Liver (tissue), 9 donors: ENCODE data around the gene SUZ12. TPM values are rescaled to one million over a fixed set of nuclear protein-coding genes. Genes with fewer than 3 reads are reported as not detected.

Experiments
- DNase-seq: peaks from one replicate; pipeline ENCODE4 v3.0.0-alpha.2; 2017; ENCODE audit warnings: low spot score
- H3K27ac ChIP-seq, 2 donors: one replicate each; pipeline ENCODE4 v1.7.0; 2013; ENCODE audit warnings: inconsistent platforms in 2 of 2, low read length in 2 of 2, control low read depth in 1 of 2, low read depth in 1 of 2, mild to moderate bottlenecking in 1 of 2
- H3K27me3 ChIP-seq, 4 donors: one replicate each; pipeline versions ENCODE4 v1.6.1 to v1.7.0; 2013; ENCODE audit warnings: low read length in 3 of 4, inconsistent platforms in 1 of 4, mild to moderate bottlenecking in 1 of 4, moderate library complexity in 1 of 4; ENCODE audit not compliant: control insufficient read depth in 4 of 4, insufficient read depth in 4 of 4
- H3K36me3 ChIP-seq, 4 donors: one replicate each; pipeline versions ENCODE4 v1.6.1 to v1.7.0; 2013; ENCODE audit warnings: low read length in 3 of 4, mild to moderate bottlenecking in 3 of 4, low read depth in 1 of 4, moderate library complexity in 1 of 4; ENCODE audit not compliant: control insufficient read depth in 4 of 4, insufficient read depth in 3 of 4
- H3K4me1 ChIP-seq, 4 donors: one replicate each; pipeline versions ENCODE4 v1.6.1 to v1.7.0; 2013; ENCODE audit warnings: low read length in 3 of 4, mild to moderate bottlenecking in 3 of 4, moderate library complexity in 1 of 4; ENCODE audit not compliant: control insufficient read depth in 4 of 4, insufficient read depth in 4 of 4
- H3K4me3 ChIP-seq, 3 donors: one replicate each; pipeline versions ENCODE4 v1.6.1 to v1.7.0; 2013; ENCODE audit warnings: low read length in 3 of 3, control low read depth in 1 of 3, low read depth in 1 of 3, mild to moderate bottlenecking in 1 of 3
- H3K9ac ChIP-seq, 2 donors: one replicate each; pipeline ENCODE4 v1.7.0; 2013; ENCODE audit warnings: low read length in 2 of 2, mild to moderate bottlenecking in 2 of 2, moderate library complexity in 2 of 2, control low read depth in 1 of 2, low read depth in 1 of 2
- H3K9me3 ChIP-seq, 4 donors: one replicate each; pipeline versions ENCODE4 v1.6.1 to v1.7.0; 2013; ENCODE audit warnings: low read length in 3 of 4; ENCODE audit not compliant: control insufficient read depth in 4 of 4
- ATF3 ChIP-seq: IDR thresholded peaks from 2 replicates; pipeline ENCODE4 v1.6.1; 2016; ENCODE audit warnings: antibody characterized with exemption
- CTCF ChIP-seq: fragments of 150-350 bp; IDR thresholded peaks from 2 replicates; pipeline ENCODE4 v1.5.1; 2017; ENCODE audit warnings: improper control_type of control experiment, low read depth, low read length; ENCODE audit not compliant: missing input control
- EGR1 ChIP-seq, 2 donors: IDR thresholded peaks; 2 replicates each; pipeline ENCODE4 v1.6.1; 2016 to 2018; ENCODE audit warnings: antibody characterized with exemption in 2 of 2, low read depth in 2 of 2
- FOXA1 ChIP-seq: IDR thresholded peaks from 2 replicates; pipeline ENCODE4 v1.6.1; 2016; ENCODE audit warnings: antibody characterized with exemption
- FOXA2 ChIP-seq: IDR thresholded peaks from 2 replicates; pipeline ENCODE4 v1.6.1; 2016; ENCODE audit warnings: antibody characterized with exemption
- GABPA ChIP-seq, 2 donors: IDR thresholded peaks in 1 of 2; conservative IDR thresholded peaks in 1 of 2; 2 replicates each; pipeline ENCODE4 v1.6.1; 2016; ENCODE audit warnings: antibody characterized with exemption in 2 of 2, mild to moderate bottlenecking in 1 of 2, moderate library complexity in 1 of 2
- HNF4A ChIP-seq, 2 donors: conservative IDR thresholded peaks; 2 replicates each; pipeline ENCODE4 v1.6.1; 2016; ENCODE audit warnings: antibody characterized with exemption in 2 of 2, mild to moderate bottlenecking in 2 of 2
- HNF4G ChIP-seq: IDR thresholded peaks from 2 replicates; pipeline ENCODE4 v1.6.1; 2016; ENCODE audit warnings: antibody characterized with exemption
- JUND ChIP-seq, 2 donors: IDR thresholded peaks; 2 replicates each; pipeline ENCODE4 v1.6.1; 2016; ENCODE audit warnings: antibody characterized with exemption in 2 of 2
- MAX ChIP-seq: IDR thresholded peaks from 2 replicates; pipeline ENCODE4 v1.6.1; 2016; ENCODE audit warnings: antibody characterized with exemption
- NR2F2 ChIP-seq: IDR thresholded peaks from 2 replicates; pipeline ENCODE4 v1.6.1; 2016; ENCODE audit warnings: antibody characterized with exemption
- RAD21 ChIP-seq, 2 donors: IDR thresholded peaks; 2 replicates each; pipeline ENCODE4 v1.6.1; 2016; ENCODE audit warnings: antibody characterized with exemption in 2 of 2, mild to moderate bottlenecking in 2 of 2
- REST ChIP-seq: IDR thresholded peaks from 2 replicates; pipeline ENCODE4 v1.6.1; 2016; ENCODE audit warnings: antibody characterized with exemption, mild to moderate bottlenecking
- RXRA ChIP-seq, 2 donors: IDR thresholded peaks; 2 replicates each; pipeline ENCODE4 v1.6.1; 2017 to 2018; ENCODE audit warnings: antibody characterized with exemption in 2 of 2, mild to moderate bottlenecking in 1 of 2
- SP1 ChIP-seq: IDR thresholded peaks from 2 replicates; pipeline ENCODE4 v1.6.1; 2018; ENCODE audit warnings: antibody characterized with exemption, mild to moderate bottlenecking
- TAF1 ChIP-seq: conservative IDR thresholded peaks from 2 replicates; pipeline ENCODE4 v1.6.1; 2016; ENCODE audit warnings: antibody characterized with exemption, mild to moderate bottlenecking
- YY1 ChIP-seq: IDR thresholded peaks from 2 replicates; pipeline ENCODE4 v1.6.1; 2016; ENCODE audit warnings: antibody characterized with exemption, mild to moderate bottlenecking
- ZBTB33 ChIP-seq: IDR thresholded peaks from 2 replicates; pipeline ENCODE4 v1.6.1; 2016; ENCODE audit warnings: antibody characterized with exemption
- WGBS: extraction: QIAGEN DNeasy Blood & Tissue Kit; methylation state at CpG from one replicate; pipeline ENCODE4 v1.1.7; 2013; 5-methylcytosine and 5-hydroxymethylcytosine counted together
- polyA plus RNA-seq, 2 donors: library from polyadenylated mRNA; stranded (reverse) in 1 of 2; unstranded in 1 of 2; fragments of 200-250 nt in 1 of 2; fragments of >200 nt in 1 of 2; fragmentation: Nextera tagmentation in 1 of 2; extraction: Ambion mirVana in 1 of 2; gene quantifications; one replicate each; pipeline versions ENCODE4 v1.2.1 to v1.2.3, GENCODE V29; 2013 to 2015
- total RNA-seq, 2 donors: library from RNA; depleted of rRNA; stranded (reverse); fragments of >200 nt; gene quantifications; one replicate each; pipeline ENCODE4 v1.2.3, GENCODE V29; 2014
- donor health status: healthy.
- donor health status: healthy.
- donor health status: healthy.
- donor health status: healthy.
- donor health status: healthy.

The SUZ12 gene
- total and polyA plus RNA-seq, 4 donors = 5.2 to 32.4 (median 9.7) TPM

- Histone ChIP-seq H3K9me3 (no peaks in the 10 kb centered on the region), H3K27me3 (no peaks in the 10 kb centered on the region), H3K27ac (no peak overlapping the region), H3K9ac (no peak overlapping the region), H3K4me1 (peaks cover 0 to 6% (median 4%) of the 10 kb centered on the region in 4 donors), H3K4me3 (no peak overlapping the region), H3K36me3 (no peaks in the 10 kb centered on the region)
- TF ChIP-seq SP1 (no peak), NR2F2 (no peak), JUND (IDR thresholded peaks at IDR 0.05) (no peak), HNF4G (no peak), FOXA1 (no peak), TAF1 (no peak), EGR1 (IDR thresholded peaks at IDR 0.05; ENCODE audit: low read depth in 2 of 2) (no peak), CTCF (no peak), RAD21 (IDR thresholded peaks at IDR 0.05) (no peak), HNF4A (conservative IDR thresholded peaks at IDR 0.05) (no peak), ZBTB33 (no peak), REST (no peak), FOXA2 (no peak), GABPA (IDR thresholded peaks at IDR 0.05 in 1 of 2, conservative IDR thresholded peaks at IDR 0.05 in 1 of 2) (no peak), YY1 (no peak), ATF3 (no peak), MAX (no peak), RXRA (IDR thresholded peaks at IDR 0.05) (no peak)
- 87% methylated on average over 4 of the region's 4 CpGs for WGBS
- DNase-seq = no peak
These were observed 18.1 kb upstream of the SUZ12 start for GRCh38 chr17:31918701-31919128.
